Tibial nerve (tissue), 4 donors: ENCODE measurements around the gene FNTB.

Experiments used
- CTCF ChIP-seq, 5 experiments: fragments of 200-600 bp in 3 of 5; fragments of 450-650 bp in 2 of 5; sonication (generic) in 3 of 5; IDR thresholded peaks; one replicate each; pipeline ENCODE4 v1.5.1; 2016 to 2019; ENCODE audit warnings: antibody characterized with exemption in 5 of 5, mild to moderate bottlenecking in 3 of 5, moderate library complexity in 2 of 5
- EP300 ChIP-seq, 2 donors: sonication (generic); formaldehyde crosslinking; IDR thresholded peaks; one replicate each; pipeline ENCODE4 v1.6.1; 2017; ENCODE audit warnings: antibody characterized with exemption in 2 of 2, mild to moderate bottlenecking in 1 of 2

GRCh38 chr14:65045709-65046108 lies 59.0 kb downstream of the FNTB start:
- no peak for TF ChIP-seq EP300 (IDR thresholded peaks at IDR 0.05)
- TF ChIP-seq CTCF (IDR thresholded peaks at IDR 0.05): no peak
